Neural progenitor cell (in vitro differentiated cells): ENCODE data around the gene TOMM20L. TPM values are rescaled to one million over a fixed set of nuclear protein-coding genes. Genes with fewer than 3 reads are reported as not detected.
"Not testable (repeated sequence)": the region's sequence is repeated elsewhere in the genome, so short reads cannot be mapped to it uniquely, and the experiment has no call there.

Source experiments
- DNase-seq: peaks from one replicate; pipeline ENCODE4 v3.0.0-alpha.2; 2016; ENCODE audit warnings: low spot score
- H2AFZ ChIP-seq: fragments of 200-600 bp; sonication (generic); replicated peaks from 2 replicates; pipeline ENCODE4 v1.6.1; 2016; ENCODE audit warnings: antibody characterized with exemption
- H3F3A ChIP-seq: fragments of 200-600 bp; sonication (generic); 2 replicates; pipeline ENCODE4 v1.6.1; 2016; ENCODE audit warnings: antibody characterized with exemption, low read depth
- H3K27ac ChIP-seq: fragments of 200-600 bp; sonication (generic); 2 replicates; pipeline ENCODE4 v1.5.1; 2016; ENCODE audit warnings: mild to moderate bottlenecking
- H3K27me3 ChIP-seq: fragments of 200-600 bp; sonication (generic); 2 replicates; pipeline ENCODE4 v1.6.1; 2016; ENCODE audit warnings: mild to moderate bottlenecking, moderate library complexity
- H3K36me3 ChIP-seq: fragments of 200-600 bp; sonication (generic); 2 replicates; pipeline ENCODE4 v1.5.1; 2016
- H3K4me1 ChIP-seq: fragments of 200-600 bp; sonication (generic); 2 replicates; pipeline ENCODE4 v1.6.1; 2016; ENCODE audit warnings: mixed run types
- H3K4me2 ChIP-seq: fragments of 200-600 bp; sonication (generic); 2 replicates; pipeline ENCODE4 v1.6.1; 2016
- H3K4me3 ChIP-seq: fragments of 200-600 bp; sonication (generic); 2 replicates; pipeline ENCODE4 v1.5.1; 2016
- H3K79me2 ChIP-seq: fragments of 200-600 bp; sonication (generic); 2 replicates; pipeline ENCODE4 v1.6.1; 2016; ENCODE audit warnings: low read depth
- H3K9ac ChIP-seq: fragments of 200-600 bp; sonication (generic); 2 replicates; pipeline ENCODE4 v1.6.1; 2016
- H3K9me3 ChIP-seq: fragments of 200-600 bp; sonication (generic); 2 replicates; pipeline ENCODE4 v1.5.1; 2016; ENCODE audit warnings: low read depth
- H4K20me1 ChIP-seq: fragments of 200-600 bp; sonication (generic); 2 replicates; pipeline ENCODE4 v1.6.1; 2016; ENCODE audit warnings: low read depth
- H3K27ac Mint-ChIP-seq: 3 replicates; pipeline ENCODE4 v1.8.0; 2021; ENCODE audit warnings: mixed read lengths
- H3K27me3 Mint-ChIP-seq: 2 replicates; pipeline ENCODE4 v1.8.0; 2022; ENCODE audit warnings: low read depth, mild to moderate bottlenecking, inconsistent platforms, moderate library complexity, mixed read lengths; ENCODE audit not compliant: insufficient read depth
- H3K36me3 Mint-ChIP-seq: 3 replicates; pipeline ENCODE4 v1.8.0; 2021; ENCODE audit warnings: mixed read lengths
- H3K4me1 Mint-ChIP-seq: 3 replicates; pipeline ENCODE4 v1.8.0; 2021; ENCODE audit warnings: mixed read lengths
- H3K4me3 Mint-ChIP-seq: 3 replicates; pipeline ENCODE4 v1.8.0; 2021; ENCODE audit warnings: mild to moderate bottlenecking, moderate library complexity, mixed read lengths
- H3K9me3 Mint-ChIP-seq: 3 replicates; pipeline ENCODE4 v1.8.0; 2020; ENCODE audit warnings: mixed read lengths
- EZH2 ChIP-seq: fragments of 200-600 bp; sonication (generic); IDR thresholded peaks from 2 replicates; pipeline ENCODE4 v1.6.1; 2017; ENCODE audit warnings: antibody characterized with exemption, mild to moderate bottlenecking, moderate library complexity
- EZH2phosphoT487 ChIP-seq: fragments of 200-600 bp; sonication (generic); IDR thresholded peaks from 2 replicates; pipeline ENCODE4 v1.6.1; 2017; ENCODE audit warnings: antibody characterized with exemption
- total RNA-seq: library from RNA; depleted of rRNA; stranded (reverse); fragments of >200 nt; gene quantifications from 2 replicates; pipeline ENCODE4 v1.2.3, GENCODE V29; 2015; ENCODE audit warnings: low replicate concordance
- TF ChIP-seq, protein P1 (sequence below): fragments of 200-600 bp; sonication (generic); IDR thresholded peaks from 2 replicates; pipeline ENCODE4 v1.5.1; 2017; ENCODE audit warnings: antibody characterized with exemption, mild to moderate bottlenecking

TOMM20L gene
- total RNA-seq, 1 donor from 2014 or later = not detected

DNA sequence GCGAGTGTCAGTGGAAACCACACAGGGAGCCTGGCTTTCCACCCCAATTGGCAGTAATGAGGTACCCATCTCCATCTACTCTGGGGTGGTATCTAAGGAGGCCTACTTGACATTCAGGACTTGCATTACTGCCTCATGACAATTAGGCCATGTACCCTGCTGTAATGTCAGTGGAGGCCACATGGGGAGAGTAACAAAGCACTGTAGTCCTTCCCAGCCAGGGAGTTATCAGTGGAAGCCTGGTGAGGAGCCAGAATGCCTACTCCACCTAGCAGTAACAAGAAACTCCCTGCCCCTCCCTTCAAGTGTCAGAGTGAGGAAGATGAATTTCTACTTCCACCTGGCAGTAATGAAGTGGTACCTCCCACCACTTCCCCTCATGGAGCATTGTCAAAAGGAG is 19.1 kb downstream of the TOMM20L start:
- no peak overlapping the region for H3K27ac ChIP-seq
- Mint-ChIP-seq H3K27me3 (no peaks in the 10 kb centered on the region), H3K4me3 (no peak overlapping the region), H3K27ac (no peak overlapping the region), H3K4me1 (no peaks in the 10 kb centered on the region), H3K9me3 (no peaks in the 10 kb centered on the region), H3K36me3 (peaks cover 32% of the 10 kb centered on the region)
- peaks cover 38% of the 10 kb centered on the region for H3K79me2 ChIP-seq
- H2AFZ ChIP-seq = no peak overlapping the region
- H3K36me3 ChIP-seq = peaks cover 19% of the 10 kb centered on the region
- H3K27me3 ChIP-seq = no peaks in the 10 kb centered on the region
- H3K4me3 ChIP-seq = no peak overlapping the region
- no peaks in the 10 kb centered on the region for H3F3A ChIP-seq
- TF ChIP-seq, protein P1, sequence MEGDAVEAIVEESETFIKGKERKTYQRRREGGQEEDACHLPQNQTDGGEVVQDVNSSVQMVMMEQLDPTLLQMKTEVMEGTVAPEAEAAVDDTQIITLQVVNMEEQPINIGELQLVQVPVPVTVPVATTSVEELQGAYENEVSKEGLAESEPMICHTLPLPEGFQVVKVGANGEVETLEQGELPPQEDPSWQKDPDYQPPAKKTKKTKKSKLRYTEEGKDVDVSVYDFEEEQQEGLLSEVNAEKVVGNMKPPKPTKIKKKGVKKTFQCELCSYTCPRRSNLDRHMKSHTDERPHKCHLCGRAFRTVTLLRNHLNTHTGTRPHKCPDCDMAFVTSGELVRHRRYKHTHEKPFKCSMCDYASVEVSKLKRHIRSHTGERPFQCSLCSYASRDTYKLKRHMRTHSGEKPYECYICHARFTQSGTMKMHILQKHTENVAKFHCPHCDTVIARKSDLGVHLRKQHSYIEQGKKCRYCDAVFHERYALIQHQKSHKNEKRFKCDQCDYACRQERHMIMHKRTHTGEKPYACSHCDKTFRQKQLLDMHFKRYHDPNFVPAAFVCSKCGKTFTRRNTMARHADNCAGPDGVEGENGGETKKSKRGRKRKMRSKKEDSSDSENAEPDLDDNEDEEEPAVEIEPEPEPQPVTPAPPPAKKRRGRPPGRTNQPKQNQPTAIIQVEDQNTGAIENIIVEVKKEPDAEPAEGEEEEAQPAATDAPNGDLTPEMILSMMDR = no peak
- TF ChIP-seq EZH2phosphoT487 = no peak
- no peak for TF ChIP-seq EZH2
- H3K9ac ChIP-seq = no peak overlapping the region
- H3K4me1 ChIP-seq = no peaks in the 10 kb centered on the region
- H3K9me3 ChIP-seq = no peaks in the 10 kb centered on the region
- no peak overlapping the region for H3K4me2 ChIP-seq
- DNase-seq = no peak
- no peaks in the 10 kb centered on the region for H4K20me1 ChIP-seq

DNA sequence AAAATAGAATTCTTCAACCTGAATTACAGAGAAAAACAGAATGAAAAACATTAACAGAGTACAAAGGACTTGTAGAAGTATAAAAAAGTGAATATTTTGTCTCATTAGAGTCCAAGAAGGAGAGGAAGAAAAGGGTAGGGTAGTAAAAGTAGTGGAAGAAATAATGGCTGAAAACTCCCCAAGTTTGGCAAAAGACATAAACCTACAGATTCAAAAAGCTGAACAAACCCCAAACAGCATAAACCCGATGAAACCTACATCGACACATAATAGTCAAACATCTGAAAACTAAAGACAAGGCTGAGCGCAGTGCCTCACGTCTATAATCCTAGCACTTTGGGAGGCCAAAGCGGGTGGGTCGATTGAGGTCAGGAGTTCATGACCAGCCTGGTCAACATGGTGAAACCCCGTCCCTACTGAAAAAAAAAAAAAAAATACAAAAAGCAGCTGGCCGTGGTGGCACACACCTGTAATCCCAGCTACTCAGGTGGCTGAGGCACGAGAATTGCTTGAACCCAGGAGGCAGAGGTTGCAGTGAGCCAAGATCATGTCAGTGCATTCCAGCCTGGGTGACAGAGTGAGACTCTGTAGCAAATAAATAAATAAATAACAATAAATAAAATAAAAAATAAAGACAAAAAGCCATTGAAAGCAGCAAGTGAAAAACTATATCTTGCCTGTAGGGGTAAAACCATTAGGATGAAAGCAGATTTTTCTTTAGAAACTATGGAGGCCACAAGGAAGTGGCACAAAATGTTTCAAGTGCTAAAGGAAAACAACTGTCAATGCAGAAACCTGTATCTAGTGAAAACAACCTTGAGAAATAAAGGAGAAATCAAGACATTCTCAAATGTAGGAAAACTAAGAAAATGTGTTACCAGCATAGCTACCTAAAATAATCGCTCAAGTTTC is 20.2 kb downstream of the TOMM20L start:
- Histone ChIP-seq H3K27ac (no peak overlapping the region), H3K36me3 (peaks cover 20% of the 10 kb centered on the region), H3K79me2 (peaks cover 40% of the 10 kb centered on the region), H3K4me2 (no peak overlapping the region), H4K20me1 (no peaks in the 10 kb centered on the region), H3K9ac (no peak overlapping the region), H3K27me3 (no peaks in the 10 kb centered on the region), H3K9me3 (no peaks in the 10 kb centered on the region), H3K4me3 (no peak overlapping the region), H3F3A (no peaks in the 10 kb centered on the region), H3K4me1 (no peaks in the 10 kb centered on the region), H2AFZ (no peak overlapping the region)
- TF ChIP-seq EZH2 (no peak), EZH2phosphoT487 (no peak)
- TF ChIP-seq, protein P1 = no peak
- no peaks in the 10 kb centered on the region for H3K4me1 Mint-ChIP-seq
- H3K4me3 Mint-ChIP-seq = no peak overlapping the region
- DNase-seq = no peak
- H3K27me3 Mint-ChIP-seq = no peaks in the 10 kb centered on the region
- H3K36me3 Mint-ChIP-seq = peaks cover 29% of the 10 kb centered on the region
- H3K27ac Mint-ChIP-seq = no peak overlapping the region
- no peaks in the 10 kb centered on the region for H3K9me3 Mint-ChIP-seq

DNA sequence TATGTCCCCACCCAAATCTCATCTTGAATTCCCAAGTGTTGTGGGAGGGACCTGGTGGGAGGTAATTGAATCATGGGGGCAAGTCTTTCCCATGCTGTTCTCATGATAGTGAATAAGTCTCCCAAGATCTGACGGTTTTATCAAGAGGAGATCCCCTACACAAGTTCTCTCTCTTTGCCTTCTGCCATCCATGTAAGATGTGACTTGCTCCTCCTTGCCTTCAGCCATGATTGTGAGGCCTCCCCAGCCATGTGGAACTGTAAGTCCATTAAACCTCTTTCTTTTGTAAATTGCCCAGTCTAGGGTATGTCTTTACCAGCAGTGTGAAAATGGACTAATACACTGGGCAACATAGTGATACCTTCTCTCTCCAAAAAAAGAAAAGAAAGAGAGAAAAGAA is 21.2 kb downstream of the TOMM20L start:
- H3K4me2 ChIP-seq, H3K27me3 Mint-ChIP-seq, H3K27ac ChIP-seq, DNase-seq, H3K9me3 ChIP-seq, H3K4me1 Mint-ChIP-seq, H3K9ac ChIP-seq, H3K27ac Mint-ChIP-seq, H3K4me1 ChIP-seq, H2AFZ ChIP-seq, H3K4me3 Mint-ChIP-seq, H3K4me3 ChIP-seq, H4K20me1 ChIP-seq, H3K9me3 Mint-ChIP-seq, H3F3A ChIP-seq, H3K27me3 ChIP-seq: not testable (repeated sequence)
- peaks cover 46% of the 10 kb centered on the region for H3K79me2 ChIP-seq
- peaks cover 27% of the 10 kb centered on the region for H3K36me3 ChIP-seq
- peaks cover 26% of the 10 kb centered on the region for H3K36me3 Mint-ChIP-seq

DNA sequence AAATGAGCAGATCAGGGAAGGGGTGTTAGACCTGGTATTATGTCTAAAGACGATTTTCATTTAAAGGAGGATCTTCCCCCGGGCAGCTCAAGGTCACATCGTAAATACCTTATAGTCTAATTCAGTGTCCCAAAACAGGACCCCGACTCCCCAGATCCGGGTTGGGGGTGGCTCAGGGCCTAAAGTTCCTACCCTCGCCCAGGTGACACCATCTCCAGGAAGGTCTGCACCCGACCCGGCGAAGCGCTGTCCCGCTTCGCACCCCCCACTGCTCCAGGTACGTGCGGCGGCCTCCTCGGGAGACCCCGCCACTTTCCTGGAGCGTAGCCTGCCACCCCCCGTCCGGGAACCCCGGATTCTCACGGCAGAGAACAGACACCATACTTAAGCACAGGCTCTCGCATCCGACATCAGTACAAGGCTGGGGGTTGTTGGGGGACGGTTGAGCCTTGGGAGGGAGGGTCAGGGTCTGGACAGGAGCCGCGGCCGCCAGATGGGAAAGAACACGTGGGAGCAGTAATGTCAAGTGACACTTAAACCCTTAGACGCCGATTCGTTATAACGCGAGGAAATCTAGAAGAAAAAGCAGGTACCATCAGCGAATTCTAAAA is 31.0 kb downstream of the TOMM20L start:
- H3K4me1 ChIP-seq = peaks cover 6% of the 10 kb centered on the region
- H3K27me3 ChIP-seq = no peaks in the 10 kb centered on the region
- peak; percentile 85 for DNase-seq
- TF ChIP-seq EZH2 = no peak
- TF ChIP-seq, protein P1 = no peak
- TF ChIP-seq EZH2phosphoT487 = no peak
- peaks cover 21% of the 10 kb centered on the region for H3K4me1 Mint-ChIP-seq
- peaks cover 58% of the 10 kb centered on the region for H3K79me2 ChIP-seq
- peak overlapping the region; percentile 92 for H3K4me2 ChIP-seq
- peak overlapping the region; percentile 42 for H3K9ac ChIP-seq
- peak overlapping the region; percentile 97 for H3K4me3 Mint-ChIP-seq
- H3K27me3 Mint-ChIP-seq = peaks cover 4% of the 10 kb centered on the region
- peak overlapping the region; percentile 96 for H3K27ac Mint-ChIP-seq
- H3K36me3 Mint-ChIP-seq = peaks cover 3% of the 10 kb centered on the region
- H2AFZ ChIP-seq = peak overlapping the region; percentile 100
- no peaks in the 10 kb centered on the region for H3K9me3 Mint-ChIP-seq
- no peaks in the 10 kb centered on the region for H3K36me3 ChIP-seq
- H3K9me3 ChIP-seq = no peaks in the 10 kb centered on the region
- peak overlapping the region; percentile 79 for H3K27ac ChIP-seq
- peak overlapping the region; percentile 90 for H3K4me3 ChIP-seq
- peaks cover 3% of the 10 kb centered on the region for H4K20me1 ChIP-seq
- H3F3A ChIP-seq = peaks cover 10% of the 10 kb centered on the region
